Stimulated activated CD8-positive, alpha-beta memory T cell treated with anti-CD3 and anti-CD28 coated beads, Interleukin-12 subunit alpha, Interleukin-12 subunit beta, amount 100 ng/mL, for 24 hours (primary cell): ENCODE measurements around the gene CEP112.
"Not testable (repeated sequence)": the region's sequence is repeated elsewhere in the genome, so short reads cannot be mapped to it uniquely, and the experiment has no call there.

Experiments
- DNase-seq: peaks from one replicate; pipeline ENCODE4 v3.0.0-alpha.2; 2020; ENCODE audit errors: extremely low read depth

The CEP112 gene

DNA sequence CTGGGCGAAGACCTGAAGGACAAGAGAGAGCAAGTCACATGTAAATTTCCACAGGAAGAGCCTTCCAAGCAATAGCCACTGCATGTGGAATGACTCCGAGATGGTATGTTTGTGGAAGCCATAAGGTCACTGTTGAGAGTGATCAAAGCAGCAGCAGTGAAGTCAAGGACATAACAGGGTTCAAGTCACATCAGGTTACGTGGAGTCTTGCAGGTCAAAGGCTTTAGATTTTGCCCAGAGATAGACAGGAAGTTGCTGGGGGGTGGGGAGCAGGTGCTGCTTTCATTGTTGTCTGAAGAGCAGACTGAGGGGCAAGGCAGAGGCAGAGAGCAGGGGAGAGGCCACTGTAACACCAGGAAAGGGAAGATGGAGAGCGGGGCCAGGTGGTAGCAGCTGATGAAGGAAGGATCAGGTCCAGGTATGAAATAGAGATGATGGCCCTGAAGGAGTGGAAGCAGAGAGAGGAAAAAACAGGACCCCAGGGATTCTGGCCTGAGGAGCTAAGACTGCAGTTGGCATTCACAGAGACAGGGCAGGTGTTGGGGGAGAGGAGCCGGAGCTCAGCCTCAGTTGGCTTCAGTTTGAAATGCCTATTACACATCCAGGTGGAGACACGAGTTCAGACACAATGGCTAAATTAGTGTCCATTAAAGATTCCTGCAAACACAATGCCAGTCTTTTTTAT, 501.2 kb downstream of the CEP112 start:
- no peak for DNase-seq

DNA sequence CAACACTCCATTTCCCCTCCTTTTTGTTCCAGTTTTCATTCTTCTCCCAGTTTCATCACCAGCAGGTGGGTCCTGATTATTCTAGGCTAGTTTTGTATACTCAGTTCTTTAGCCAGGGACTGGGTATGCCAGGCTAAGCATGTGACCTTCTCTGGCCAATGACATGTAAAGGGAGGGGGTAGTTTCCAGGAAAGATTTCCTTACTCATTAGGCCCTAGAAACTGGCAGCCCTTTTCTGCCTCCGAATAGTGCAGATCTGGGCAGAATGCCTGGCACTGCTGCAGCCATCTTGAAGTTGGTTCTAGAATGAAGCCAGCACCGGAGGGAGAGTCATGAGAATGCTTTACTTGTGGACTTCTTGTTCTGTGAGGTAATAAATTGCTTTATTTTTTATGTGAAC, 503.6 kb downstream of the CEP112 start:
- no peak for DNase-seq

GRCh38 chr17:65685110-65685509, 506.8 kb downstream of the CEP112 start:
- DNase-seq: no peak

DNA sequence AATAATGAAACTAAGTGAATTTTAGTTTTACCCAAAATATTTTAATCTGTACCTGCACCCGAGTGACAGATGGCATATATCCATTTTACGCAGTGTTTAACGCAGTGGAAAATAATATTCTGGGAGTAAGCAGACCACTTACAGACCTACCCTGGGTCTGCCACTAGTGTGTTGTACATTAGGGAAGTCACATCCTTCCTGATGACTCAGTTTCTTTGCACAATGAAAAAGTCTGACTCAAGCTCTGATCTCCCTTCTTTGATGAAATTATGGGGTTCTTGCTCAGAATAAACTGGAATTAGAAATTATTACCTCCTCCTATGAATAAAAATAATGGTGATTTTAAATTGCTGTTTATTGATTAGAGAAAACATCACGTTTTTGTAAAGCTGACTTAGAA, 507.3 kb downstream of the CEP112 start:
- DNase-seq: no peak

GRCh38 chr17:65683428-65683827, 508.5 kb downstream of the CEP112 start:
- no peak for DNase-seq

GRCh38 chr17:65681763-65682162, 510.2 kb downstream of the CEP112 start:
- DNase-seq: not testable (repeated sequence)

DNA sequence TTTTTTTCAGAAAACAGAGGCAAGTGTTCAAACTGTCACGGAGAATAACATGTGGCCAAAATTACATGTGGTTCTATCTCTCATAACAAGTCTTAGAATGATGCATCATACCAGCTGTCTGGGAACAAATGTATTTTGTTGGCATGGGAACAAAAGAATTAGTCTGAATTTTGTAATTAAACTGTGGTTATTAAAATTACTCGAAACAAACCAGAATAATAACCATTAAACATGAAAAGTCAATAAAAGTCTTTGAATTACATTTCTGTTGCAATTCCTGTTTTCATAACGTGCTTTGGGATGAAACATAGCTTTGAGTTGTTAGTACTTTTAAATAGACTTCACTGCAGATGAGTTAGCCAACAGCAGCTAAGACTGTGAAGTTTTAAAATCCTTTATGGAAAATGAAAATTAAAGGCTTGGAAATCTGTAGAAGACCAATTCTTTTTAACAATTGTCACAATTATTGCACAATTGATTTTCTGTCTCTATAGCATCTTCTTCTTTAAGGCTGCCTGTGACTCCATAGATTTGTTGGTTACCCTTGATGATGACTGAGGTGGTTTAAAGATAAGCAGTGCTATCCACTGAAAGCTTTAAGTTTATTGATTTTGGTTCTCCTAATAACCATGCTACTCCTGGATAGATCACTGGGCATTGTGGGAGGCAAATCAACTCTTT, 512.6 kb downstream of the CEP112 start:
- DNase-seq: no peak

DNA sequence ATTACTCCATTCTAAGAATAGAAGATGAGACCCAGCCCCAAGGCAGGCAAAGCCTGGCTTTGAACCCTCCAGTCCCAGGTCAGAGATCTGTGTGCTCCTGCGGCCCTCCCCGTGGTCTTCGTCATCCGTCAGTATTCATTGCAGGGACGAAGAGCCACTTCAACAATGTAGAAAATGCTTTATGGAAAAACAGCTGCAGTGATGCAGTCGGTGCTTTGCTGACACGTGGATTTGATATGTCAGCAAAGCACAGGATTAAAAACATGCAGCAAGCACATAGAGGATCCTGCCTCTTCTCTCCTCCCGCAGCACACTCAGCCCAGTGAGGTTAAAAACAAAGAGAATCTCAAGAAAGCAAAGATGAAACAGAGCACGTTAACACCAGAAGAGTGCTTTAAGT, 513.4 kb downstream of the CEP112 start:
- no peak for DNase-seq

DNA sequence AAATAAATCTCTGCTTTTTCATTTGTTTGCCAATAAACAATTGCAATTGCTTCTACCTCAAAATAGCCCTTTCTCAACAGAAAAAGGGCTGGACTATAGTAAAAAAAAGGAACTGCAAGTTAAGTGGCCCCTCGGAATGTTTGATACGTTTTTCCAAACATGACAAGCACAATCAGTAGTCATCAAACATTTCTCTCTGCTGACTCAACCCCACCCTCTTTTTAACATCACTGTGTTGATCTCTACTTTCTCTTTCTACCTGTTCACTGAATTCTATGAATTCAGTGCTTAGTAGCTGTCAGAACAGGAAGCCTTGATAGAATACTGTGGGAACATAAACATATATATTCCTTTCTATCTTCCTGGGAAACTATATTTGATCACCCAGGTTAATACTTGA, 514.0 kb downstream of the CEP112 start:
- DNase-seq: no peak

- DNase-seq: no peak
Measured at GRCh38 chr17:65674246-65675045, 517.5 kb downstream of the CEP112 start.

DNA sequence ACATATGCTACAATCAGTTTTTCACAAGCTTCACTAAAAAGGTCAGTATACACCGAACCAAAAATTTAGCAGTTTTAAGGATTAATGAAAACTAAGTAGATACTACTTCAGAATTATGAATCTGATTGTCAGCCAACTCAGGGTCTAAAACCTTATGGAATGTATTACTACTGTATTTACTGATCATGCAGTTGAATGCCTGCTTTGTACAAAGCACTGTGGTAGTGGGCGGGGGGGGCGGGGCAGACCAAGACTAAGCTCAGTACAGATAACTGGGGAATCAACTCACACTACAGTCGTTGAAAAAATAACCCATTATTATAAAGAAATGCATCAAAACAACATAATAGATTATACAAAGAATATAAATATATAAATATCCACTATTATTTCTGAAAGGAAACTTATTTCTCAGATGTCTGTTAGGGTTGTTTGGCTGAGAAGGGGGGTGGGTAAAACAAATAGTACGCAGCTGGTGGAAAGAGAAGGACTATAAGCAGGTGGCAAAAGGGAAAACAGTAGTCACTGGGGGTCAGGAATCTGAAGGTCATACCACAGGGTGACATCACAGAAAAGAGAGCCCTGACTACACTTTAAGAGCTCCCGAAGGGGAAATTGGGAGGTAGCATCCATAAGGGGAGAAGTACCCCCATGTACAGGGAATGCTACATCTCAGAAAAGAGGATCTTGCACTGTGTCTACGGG, 521.1 kb downstream of the CEP112 start:
- DNase-seq: no peak

DNA sequence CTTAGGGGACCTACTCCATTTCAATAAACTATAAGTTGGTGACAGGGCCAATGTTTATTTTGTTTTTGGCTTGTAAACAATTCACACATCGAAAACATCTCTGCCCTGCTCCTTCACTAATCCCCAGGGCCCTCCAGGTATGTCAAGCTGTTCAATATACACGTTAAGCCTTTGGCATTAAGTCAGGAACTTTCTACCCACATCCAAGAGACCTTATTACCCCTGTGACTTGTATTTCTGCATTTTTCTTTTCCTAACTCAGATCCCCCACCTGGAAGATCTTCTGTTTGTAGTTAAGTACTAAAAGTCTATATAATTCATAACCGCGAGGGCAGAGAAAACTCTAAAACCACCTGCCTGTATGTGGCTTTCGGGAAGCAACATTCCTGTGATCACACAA, 523.7 kb downstream of the CEP112 start:
- no peak for DNase-seq

GRCh38 chr17:65667656-65668055, 524.3 kb downstream of the CEP112 start:
- DNase-seq: no peak

- DNase-seq: no peak
Measured at GRCh38 chr17:65666876-65667321, 525.0 kb downstream of the CEP112 start.

DNA sequence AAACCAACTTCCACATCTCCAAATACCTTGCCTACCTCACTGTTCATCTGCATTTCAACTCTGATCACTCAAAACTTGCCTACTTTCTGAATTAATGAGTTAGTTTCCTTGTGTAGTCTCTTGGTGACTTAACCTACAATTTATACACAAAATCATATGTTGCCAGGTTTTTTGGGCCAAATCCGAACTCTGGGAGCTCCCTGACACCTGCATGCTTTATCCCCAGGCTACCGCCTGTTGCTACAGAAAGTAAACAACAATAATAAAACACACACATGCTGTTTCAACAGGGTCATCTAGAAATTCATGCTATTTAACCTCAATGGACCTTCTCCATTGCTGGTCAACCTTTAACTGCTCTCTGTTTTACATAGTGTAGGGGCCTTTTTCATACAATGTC, 526.0 kb downstream of the CEP112 start:
- no peak for DNase-seq

GRCh38 chr17:65664696-65665095, 527.2 kb downstream of the CEP112 start:
- DNase-seq: no peak

DNA sequence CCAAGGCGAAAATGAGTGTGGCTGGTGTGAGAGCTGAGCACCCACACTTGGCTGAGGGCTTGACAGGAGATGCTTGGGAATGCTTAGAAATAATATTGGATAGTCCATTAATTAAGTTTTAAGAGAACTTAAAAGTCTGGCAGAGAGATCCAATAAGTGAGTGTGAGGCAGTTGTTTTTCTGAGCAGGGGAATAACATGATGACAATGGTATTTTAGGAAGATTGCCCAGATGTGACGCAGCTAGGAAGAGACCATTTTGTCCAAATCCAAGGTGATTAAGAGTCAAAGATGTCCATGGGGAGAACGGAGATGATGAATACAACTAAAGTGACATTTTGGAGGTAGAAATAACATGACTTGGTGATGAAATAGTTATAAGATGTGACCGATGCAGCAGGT, 527.7 kb downstream of the CEP112 start:
- no peak for DNase-seq

- no peak for DNase-seq
Measured at GRCh38 chr17:65662196-65662595, 529.7 kb downstream of the CEP112 start.

DNA sequence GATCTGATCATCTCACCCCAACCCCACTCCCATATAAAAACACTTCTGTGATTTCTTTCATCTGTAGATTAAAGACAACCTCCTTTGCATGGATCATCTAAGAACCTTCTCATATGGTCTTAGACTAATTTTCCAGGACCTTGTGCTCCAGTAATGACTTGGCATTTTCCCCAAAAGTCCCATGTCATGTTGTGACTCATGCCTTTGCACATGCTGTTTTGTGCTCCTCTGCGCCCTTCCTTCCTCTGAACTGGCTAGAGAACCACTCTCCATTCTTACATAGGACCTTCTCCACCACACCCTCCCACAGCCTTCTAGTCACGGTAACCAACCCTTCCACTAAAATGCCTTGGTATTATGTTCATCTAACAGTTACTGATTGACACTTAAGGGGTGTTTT, 531.0 kb downstream of the CEP112 start:
- no peak for DNase-seq

DNA sequence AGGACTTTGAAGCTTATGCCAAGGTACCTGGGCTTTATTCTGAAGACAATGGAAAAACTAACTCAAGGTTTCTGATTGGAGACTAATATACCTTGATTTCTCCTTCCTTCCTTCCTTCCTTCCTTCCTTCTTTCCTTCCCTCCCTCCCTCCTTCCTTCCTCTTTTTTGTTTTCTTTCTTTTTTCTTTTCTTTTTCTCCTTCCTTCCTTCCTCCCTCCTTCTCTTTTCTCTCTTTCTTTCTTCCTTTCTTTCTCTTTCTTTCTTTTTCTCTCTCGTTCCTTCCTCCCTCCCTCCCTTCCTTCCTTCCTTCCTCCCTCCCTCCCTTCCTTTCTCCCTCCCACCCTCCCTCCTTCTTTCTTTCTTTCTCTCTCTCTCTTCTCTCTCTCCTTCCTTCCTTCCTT, 531.9 kb downstream of the CEP112 start:
- no peak for DNase-seq

DNA sequence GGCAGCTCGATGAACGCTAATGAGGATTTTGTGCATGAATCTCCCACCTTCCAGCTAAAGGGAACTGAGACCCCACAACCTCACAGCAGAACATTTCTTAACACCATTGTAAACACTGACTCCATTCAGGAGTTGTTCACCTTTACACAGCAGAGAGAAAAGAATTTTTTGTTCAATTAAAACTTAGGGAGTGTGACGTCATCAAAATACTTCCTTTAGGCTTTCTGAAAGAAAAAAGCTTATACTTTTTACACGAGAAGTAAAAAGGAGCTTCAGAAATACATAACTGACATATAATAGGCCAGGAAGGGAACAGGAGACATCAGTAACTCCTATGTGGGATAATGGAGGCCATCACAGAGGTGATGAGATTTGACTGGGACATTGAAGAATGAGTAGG, 532.4 kb downstream of the CEP112 start:
- DNase-seq: no peak

DNA sequence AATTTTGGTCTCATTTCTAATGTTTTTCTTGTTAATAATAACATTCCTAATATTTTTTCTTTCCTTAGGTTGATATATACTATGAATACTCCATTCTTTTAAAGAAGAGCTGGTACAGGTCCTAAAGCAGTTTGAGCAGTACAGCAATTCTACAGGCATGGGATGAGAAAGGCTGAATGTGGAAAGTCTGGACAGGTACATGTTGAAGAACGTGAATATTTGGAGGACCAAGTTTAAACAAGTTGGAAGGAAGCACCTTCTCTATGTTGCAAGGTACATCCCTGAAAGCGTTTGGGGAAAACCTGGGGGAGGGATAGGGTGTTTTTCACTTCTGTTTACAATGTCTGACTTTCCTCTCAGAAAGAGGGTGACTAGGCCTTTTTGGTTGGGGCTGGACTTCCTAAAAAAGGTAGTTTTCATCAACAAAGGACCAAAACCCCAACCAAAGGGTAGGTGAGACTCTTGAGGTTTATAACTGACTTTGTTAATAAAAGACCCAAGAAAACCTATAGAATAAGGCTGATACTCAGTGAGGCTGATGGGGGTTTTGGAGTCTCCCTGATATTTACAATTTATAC, 534.6 kb downstream of the CEP112 start:
- no peak for DNase-seq
